Eye (tissue), 1 donor: ENCODE data around the gene PYY.
A peak's percentile ranks its signal among the peaks of the same experiment; 100 is the strongest.
"Not testable (repeated sequence)": the region's sequence is repeated elsewhere in the genome, so short reads cannot be mapped to it uniquely, and the experiment has no call there.

Source experiments
- DNase-seq: peaks from one replicate; pipeline ENCODE4 v3.0.0-alpha.2; 2015

PYY gene

DNA sequence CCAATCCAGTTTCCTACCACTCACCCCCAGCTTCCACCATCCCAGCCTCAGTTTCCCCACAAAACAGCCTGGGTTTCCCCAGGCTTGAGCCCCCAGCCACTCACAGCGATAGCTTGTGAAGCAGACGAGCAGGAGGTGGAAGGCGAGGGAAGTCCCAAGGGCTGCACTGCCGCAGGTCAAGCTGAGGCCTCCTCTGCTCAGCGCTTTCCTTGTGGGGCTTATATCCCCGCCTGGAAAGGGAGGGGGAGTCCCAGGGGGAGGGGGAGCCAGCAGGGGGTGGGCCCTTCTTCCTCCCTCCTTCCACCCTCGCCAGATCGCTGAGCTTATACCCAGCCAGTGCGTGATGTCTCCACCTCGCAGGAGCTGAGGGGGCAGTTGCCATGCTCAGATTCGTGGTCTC is at the start of gene PYY:
TSS of gene PYY (minus strand) at position 195 of the 400 bp plus-strand sequence. CDS start 457 bp downstream, outside the sequence.
- DNase-seq, result no peak

DNA sequence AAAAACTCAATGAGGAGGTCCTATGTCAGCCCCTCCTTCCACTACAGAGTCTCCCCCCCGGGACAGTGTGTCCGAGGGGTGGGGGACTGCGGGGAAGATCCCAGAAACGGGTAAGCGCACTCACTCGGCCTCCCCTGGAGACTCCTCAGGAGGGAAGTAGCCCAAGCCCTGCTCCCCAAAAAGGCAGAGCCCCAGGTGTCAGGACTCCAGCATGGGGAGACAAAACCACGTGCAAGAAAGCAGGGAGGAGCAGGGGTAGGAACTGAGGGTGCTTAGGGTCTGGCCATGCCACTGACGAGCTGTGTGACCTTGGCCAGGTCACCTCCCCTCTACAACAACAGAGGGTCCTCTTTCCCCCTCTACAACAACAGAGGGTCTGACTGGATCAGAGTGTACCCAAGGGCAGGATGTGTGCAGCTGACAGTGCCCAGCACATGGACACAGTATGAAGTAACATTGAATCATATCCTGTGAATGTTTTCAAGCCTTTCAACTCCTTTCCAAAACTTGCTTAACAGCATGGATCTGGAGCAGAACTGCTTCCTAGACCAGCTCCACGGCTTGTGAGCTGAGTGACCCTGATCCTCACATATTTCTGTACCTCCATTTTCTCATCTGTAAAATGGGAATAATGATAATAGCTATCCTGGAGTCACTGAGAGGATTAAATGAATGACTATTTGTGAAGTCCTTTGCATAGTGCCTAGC is 48.6 kb upstream of the PYY start:
- no peak for DNase-seq

DNA sequence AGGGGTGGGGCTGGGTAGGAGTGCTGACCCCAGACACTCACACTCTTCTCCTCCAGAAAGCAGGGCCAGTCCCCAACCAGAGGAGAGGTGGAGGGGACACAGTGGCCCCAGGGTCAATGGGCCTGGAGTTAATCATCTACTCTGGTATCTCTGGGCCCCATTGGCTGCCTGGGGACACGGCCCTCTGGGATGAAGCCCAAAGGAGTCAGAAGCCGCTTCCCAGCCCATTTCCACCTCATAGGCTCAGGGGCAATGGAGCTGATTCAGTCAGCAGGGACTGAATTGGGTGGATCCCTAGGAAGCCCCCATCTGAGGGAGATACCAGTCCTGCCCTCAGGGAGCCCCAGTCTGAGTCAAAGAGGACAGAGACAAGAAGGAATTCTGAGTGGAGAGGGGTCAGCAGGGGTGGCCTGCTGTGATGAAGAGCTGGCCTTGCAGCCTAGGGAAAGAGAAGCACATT is 47.8 kb upstream of the PYY start:
- no peak for DNase-seq

DNA sequence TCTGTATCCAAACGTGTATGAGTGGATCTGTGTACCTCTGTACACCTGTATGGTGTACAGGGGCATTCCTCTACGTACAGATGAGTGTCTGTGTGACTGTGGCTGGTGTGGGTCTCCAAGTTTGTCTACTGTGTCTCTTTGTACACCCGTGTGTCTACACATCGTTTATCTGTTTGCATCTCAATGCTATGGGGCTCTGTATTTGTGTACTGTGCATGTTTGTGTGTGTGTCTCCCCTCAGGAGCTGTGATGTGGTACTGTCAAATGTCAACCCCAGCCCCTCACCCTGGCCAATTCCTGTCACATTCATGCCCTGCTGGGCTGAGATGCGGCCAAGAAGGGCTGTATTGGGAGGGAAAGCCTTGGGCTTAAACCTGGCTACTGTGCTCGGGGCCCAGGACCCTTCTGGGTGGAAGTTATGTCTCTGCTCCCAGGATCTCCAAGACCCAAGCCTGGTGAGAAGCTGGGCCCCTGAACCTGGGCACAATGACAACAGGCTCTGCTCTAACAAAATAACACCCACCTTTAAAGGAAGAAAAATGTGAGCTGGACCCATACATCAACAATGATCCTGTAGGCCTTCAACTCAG is 47.2 kb upstream of the PYY start:
- no peak for DNase-seq

DNA sequence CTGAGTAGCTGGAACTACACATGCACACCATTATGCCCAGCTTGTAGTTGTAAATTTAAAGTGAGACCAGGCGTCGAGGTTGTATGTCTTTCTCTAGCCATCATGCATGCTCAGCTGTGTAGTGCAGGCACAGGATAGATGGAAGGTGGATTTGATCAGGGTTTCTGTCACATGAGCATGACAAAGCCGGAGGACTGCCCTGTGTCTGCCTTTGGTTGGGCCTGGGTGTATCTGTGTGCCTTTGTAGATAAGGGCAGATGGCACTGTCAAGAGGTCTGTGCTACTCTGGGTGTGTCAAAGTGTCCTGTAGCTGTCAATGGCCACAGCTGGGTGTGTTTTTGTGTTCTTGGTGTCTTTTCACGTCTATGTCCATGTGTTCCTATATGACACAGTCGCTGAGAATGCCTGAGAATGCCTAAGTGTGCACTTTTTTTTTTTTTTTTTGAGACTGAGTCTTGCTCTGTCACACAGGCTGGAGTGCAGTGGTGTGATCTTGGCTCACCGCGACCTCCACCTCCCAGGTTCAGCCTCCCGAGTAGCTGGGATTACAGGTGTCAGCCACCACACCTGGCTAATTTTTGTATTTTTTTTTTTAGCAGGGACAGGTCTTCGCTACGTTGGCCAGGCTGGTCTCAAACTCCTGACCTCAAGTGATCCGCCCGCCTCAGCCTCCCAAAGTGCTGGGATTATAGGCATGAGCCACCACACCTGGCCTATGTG is 46.6 kb upstream of the PYY start:
- no peak for DNase-seq

DNA sequence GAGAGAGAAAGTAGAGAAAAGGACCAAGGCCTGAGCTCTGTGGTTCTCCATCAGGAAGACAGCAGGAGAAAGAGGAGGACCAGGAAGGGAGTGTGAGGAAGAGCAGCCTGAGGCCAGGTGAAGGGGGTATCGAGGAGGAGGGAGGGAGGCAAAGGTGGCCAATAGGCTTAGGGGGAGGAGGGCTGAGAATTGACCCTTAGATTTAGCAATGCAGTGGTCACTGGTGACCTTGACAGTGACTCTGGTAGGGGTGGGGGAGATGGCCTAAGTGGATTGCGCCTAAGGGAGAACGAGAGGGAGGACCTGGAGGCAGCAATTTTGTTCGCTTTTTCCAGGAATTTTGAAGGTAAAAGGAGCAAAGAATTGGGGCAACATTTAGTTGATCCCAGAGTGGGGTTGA is 45.3 kb upstream of the PYY start:
- DNase-seq, result no peak

DNA sequence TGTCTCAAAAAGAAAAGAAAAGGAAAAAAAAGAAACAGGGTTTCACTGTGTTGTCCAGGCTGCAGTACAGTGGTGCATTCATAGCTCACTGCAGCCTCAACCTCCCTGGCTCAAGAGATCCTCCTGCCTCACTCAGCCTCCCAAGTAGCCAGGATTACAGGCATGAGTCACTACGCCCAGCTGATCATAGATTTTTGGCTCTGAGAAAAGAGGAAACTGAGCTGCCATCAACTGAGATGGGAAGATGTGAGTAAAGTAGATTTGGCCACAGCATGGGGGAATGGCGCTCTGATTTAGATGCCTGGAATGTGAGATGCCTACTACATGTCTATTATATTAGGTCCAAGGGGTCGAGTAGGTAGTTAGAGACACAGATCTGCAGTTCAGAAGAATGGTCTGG is 44.8 kb upstream of the PYY start:
- no peak for DNase-seq

DNA sequence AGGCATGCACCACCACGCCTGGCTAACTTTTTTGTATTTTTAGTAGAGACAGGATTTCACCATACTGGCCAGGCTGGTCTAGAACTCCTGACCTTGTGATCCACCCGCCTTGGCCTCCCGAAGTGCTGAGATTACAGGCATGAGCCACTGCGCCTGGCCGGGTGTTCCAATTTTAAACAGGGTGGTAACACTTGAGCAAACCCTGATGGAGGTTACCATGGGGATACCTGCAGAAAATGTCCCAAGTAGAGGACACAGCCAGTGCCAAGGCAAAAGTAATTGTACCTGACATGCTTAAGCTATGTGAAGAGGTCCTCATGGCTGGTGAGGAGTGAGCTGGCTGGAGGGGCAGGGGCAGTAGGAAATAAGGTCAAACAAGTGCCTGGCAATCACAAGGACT is 43.4 kb upstream of the PYY start:
- not testable (repeated sequence) for DNase-seq

DNA sequence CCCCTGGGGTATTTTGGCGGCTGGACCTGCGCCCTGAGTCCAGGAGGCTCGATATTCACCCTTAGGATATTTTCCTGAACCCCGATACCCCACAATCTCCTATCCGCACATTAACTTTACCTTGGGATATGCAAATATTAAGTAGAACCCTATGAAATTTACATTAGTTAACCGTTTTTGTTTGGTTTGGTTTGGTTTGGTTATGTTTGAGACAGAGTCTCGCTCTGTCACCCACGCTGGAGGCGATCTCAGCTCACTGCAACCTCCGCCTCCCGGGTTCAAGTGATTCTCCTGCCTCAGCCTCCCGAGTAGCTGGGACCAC is 41.4 kb upstream of the PYY start:
- DNase-seq, result no peak

DNA sequence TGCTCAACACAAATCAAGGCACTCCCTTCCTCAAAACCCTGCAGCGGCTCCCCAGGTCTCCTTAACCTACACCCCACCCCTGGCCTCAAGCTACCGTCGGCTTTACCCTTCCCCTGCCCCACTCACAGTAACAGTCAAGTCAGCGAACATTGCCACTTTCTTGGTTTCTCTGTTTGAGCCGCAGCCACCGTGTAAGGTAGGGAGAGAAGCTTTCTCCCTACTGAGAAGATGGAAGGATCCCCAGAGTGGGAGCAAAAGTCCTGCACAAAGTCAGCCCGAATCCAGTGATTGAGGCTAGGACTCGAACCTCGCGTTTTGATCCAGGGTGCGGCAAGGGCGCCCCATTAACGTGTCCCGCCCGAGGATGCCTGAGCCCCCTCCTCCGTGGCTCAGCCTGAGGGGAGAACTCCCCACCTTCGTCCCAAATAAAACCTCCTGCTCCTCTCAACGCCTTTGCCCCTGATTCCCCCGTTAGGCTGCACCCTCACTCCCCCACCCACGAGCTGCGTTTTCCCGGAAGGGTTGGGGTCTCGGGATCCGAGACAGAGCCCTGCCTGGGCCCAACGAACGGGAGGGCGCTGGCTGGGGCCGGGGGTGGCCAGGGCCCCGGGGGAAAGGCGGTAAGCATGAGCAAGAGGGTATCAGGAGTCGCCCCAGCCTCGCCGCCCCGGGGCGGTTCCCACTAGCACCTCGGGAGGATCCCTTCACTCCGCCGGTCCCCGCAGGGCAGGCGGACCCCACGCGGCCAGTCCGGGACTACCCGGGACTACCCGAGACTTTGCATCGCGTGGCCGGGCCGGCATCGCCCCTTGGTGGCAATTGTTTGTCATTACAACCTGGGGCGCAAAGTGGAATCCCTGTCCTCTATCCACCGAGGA is 40.8 kb upstream of the PYY start:
- peak; percentile 87 for DNase-seq

DNA sequence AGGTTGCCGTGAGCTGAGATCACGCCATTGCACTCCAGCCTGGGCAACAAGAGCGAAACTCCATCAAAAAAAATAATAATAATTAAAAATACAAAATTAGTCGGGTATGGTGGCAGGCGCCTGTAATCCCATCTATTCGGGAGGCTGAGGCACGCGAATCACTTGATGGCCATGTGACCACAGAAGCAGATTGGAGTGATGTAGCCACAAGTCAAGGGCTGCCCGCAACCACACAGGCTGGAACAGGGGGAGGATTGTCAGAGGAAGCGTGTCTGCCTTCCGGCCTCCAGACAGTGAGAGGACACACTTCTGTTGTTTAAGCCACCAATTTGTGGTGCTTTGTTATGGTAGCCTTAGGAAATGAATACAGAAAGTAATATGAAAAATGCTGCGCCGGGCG is 38.9 kb upstream of the PYY start:
- no peak for DNase-seq

DNA sequence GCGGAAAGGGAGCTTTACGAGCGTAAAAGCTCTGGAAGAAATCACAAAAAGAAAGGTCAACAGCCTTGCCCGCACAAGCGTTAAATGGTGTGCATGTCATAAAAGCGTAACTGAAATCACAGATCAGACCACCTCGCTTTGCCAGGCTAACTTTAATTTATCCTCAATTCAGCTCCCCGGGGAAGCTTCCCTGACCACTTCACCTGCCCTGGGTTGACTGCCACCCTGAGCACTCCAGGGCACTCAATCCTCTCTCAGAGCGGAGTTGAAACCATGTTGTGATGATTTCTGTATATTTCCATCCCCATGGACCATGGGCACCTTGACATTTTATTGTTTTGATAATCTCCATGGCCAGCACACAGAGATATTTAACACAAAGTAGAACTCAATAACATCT is 34.6 kb upstream of the PYY start:
- no peak for DNase-seq

DNA sequence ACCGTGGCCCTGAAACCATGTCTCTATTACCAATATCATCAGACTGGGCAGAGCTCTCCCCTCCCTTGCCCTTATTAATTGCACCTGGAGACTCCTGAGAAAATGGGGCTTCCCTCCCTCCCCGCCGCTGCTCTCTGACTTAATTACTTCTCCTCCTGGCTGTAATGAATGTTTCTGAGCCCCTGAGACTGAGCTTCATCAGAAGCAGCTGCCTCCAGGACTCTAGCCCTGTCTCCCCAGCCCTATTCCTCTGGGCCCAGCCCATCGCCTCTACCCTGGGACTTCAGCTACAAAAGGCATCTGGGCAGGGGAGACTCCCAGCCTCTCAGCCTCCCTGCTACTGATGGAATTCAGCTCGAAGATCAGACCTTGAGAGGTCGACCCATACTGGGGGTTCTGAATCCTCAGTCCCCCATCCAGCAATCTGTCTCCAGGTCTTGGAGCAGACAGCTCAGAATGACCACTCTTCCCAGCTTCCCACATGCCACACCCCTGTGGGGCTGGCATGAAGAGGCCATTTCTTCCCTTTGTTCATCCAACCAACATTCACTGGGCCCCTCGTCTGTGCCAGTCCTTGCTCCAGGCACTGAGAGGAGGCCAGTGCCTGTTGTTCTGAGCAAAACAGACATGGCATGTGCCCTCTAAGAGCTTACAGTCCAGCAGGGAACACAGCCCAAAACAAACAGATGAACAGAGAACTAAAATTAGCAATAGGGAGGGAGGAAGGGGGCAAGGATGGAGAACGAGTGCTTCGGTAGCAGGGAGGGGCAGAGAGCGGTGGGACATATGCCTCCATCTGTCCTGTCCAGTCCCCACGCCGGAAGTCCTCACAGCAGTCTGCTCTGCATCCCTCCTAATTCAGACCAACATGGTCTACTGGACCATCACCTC is 33.6 kb upstream of the PYY start:
- no peak for DNase-seq

DNA sequence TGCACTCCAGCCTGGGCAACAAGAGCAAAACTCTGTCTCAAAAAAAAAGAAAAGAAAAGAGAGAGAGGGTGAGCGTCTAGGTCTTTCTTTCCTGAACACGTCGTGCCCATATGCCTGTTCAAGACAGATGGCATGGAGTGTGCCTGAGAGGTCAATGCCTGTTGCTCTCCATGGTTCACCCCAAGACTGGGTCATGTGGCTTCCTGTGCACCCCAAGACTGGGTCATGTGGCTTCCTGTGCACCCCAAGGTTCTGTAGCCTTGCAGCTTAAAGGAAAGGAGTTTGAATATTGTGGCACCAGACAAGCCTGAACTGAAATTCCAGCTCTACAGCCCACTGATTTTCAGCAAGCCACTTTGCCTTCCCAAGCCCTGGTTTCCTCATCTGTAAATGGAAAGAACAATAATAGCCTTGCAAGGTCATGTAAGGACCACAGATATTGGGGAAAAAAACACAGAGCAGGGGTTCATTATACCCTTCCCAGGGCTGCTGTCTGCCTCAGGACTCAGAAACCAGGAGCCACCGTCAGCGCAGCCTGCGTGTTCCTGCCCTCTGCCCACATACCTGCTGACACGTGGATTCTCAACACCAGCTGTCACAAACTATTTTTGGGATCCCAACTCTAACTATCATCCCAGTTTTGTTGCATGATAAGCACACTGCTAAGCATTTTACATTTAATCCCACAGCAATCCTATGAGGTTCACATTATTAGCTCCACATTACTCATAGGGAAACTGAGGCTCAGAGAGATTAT is 32.7 kb upstream of the PYY start:
- DNase-seq, result no peak

DNA sequence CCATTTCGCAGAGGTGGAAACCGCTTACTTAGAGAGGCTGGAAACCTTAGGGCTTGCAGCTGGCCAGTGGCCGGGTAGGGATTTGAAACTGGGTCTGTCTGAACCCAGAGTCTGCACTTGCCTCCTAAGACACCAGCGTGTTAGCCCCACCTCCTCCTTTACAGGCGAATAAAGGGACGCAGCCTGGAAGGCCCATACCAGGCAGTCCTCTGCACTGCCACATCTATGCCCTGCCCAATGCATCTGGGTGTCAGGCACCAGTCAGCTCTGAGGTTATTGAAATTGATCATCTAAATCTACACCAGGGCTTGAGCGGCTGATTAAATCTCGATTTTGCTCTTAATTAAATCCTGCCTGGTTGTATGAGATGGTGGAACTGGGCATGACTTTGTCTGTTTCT is 30.8 kb upstream of the PYY start:
- no peak for DNase-seq

DNA sequence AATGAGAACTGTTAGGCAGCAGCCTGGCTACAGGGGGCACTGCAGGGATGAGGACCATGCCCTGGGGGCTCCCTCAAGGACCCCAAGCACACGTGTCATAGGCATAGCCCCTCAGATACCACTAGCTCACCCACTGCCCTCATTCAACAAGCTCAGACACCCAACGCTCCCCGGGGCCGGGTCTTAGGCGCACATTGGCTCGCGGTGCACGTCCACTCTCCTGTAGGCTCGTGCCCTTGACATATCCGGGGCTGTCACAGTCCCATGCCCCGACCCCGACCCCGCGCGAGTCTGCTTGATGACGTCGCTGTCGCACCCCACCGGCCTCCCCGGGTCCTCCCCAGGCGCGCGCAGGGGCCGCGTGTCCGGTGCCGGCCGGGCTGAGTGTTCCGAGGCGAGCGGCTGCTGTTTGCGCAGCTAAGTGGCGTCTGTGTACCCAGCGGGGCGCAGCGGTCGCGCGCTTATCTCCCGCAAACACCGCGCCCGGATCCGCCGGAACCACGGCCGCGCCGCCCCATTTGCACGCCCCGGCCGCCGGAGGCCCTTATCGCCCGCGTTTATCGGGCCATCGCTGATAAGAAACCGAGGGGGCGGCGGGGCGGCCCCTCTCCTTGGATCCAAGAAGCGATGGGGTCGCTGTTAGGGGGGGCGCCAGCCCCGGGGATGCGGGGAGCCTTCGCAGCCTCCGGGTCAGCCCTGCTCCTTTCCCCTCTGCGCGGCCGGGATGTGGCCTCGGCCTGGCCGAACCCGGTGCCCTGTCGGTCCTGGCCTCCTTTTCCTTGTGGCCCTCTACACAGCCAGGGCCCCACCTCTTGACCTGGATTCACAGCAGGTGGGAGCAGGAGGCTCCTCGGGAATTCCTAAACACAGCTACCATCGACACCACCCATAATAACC is 30.0 kb upstream of the PYY start:
- DNase-seq, result peak; percentile 74

DNA sequence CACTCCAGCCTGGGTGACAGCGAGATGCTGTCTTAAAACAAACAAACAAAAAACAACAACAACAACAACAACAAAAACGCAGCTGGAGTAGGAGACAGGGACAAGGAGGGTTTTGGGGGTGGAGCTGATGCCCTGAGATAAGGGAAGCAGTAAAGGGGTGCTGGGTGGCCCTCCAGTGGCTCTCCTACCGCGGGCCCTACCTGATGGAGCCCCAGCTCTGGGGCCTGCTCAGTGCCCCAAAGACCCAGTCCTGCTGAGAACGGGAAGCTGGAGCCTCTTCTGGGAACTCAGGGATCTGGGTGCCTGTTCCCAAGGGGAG is 29.4 kb upstream of the PYY start:
- DNase-seq, result no peak

DNA sequence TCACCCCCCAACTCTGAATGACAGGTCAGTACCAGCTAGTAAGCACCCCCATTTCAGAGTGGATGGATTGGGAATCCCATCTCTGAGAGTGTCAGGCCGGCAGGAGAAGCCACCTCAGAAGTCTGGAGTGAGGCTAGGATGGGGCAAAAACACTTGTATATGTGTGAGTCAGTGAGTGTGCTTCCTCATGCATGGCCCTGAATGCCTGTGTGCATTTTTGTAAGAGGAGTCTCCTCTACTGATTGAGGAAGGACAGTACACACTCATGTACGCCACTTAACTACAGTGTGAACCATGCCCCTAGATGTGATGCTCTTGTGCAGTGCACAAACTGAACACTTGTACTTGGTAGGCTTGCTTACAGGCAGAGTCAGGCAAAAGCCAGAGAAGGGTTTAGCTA is 28.4 kb upstream of the PYY start:
- no peak for DNase-seq

DNA sequence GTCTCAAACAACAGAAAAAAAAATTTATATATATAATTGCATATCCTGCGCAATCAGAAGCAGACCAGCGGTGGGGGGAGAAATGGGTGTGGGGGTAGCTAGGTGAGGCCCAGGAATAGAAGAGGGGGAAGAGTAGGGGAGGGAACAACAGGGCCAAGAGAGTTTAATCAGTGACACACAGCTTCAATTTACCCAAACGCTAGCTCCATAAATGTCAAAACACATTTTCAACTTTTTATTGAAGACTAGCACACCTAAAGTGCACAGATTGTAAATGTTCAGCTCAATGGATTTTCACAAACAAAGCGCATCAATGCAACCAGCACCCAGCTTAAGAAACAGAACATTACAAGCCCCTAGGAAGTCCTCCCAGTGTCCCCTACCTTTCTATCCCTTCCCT is 25.9 kb upstream of the PYY start:
- no peak for DNase-seq

DNA sequence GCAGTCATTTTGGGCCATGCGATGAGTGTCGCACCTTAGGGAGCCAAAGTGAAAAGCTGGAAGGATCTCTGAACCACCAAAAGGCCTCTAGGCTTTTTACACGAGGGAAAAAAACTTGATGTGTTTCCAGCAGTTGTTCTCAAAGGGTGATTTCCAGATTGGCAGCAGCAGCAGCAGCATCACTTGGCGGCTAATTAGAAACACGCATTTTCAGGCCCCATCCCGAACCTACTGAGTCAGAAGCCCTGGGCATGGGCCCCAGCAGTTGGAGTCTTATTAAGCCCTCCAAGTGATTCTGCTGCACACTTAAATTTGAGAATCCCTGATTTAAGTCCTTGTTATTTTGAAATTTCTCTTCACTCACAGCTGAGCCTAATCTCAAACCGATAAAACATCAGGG is 25.3 kb upstream of the PYY start:
- DNase-seq, result no peak

DNA sequence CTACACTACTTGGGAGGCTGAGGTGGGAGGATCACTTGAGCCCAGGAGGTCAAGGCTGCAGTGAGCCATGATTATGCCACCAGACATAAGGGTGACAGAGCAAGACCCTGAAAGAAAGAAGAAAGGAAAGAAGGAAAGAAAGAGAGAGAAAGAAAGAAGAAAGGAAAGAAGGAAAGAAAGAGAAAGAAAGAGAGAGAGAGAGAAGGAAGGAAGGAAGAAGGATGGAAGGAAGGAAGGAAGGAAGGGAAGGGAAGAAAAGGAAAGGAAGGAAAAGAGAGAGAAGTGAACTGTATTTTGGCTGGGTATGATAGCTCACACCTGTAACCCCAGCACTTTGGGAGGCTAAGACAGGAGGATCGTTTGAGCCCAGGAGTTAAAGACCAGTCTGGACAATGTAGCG is 24.3 kb upstream of the PYY start:
- no peak for DNase-seq
